Measurements from ENCODE around the gene ORMDL3. TPM values are rescaled to one million over a fixed set of nuclear protein-coding genes. Genes with fewer than 3 reads are reported as not detected.
"Not testable (repeated sequence)": the region's sequence is repeated elsewhere in the genome, so short reads cannot be mapped to it uniquely, and the experiment has no call there.

Gene ORMDL3
- total and polyA plus RNA-seq, 8 donors, result 47.6 to 107 (median 82.7) TPM

DNA sequence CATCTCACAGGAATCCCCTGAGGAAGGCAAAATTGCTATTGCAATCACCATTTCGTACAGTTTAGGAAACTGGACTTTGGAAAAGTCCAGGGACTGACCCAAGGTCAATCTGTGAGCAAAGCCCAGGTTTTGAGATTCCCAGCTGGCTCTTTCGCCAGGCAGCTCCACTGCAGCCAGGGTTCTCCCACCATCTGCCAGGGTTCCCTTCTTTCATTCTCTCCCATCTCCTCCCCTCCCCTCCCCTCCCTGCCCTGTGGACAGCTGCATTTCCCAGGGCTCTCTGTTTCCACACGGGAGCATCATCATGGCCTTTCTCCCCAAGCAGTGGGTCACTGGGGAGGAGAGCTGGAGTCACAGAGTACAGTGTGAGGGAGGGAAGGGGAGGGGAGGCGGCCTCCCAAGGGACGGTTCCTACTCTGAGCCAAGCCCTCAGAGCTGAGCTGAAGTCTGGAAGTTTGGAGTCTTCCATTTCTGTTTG is 23.5 kb upstream of the ORMDL3 start:
- Histone ChIP-seq H3K9me3 (no peaks in the 10 kb centered on the region), H3K27ac (no peak overlapping the region), H3K36me3 (no peaks in the 10 kb centered on the region), H3K4me3 (no peak overlapping the region), H3K4me1 (peaks cover 4 to 18% of the 10 kb centered on the region in 2 donors), H3K27me3 (no peaks in the 10 kb centered on the region)
- ATAC-seq (no peak), DNase-seq (no peak)
- TF ChIP-seq, protein P1, sequence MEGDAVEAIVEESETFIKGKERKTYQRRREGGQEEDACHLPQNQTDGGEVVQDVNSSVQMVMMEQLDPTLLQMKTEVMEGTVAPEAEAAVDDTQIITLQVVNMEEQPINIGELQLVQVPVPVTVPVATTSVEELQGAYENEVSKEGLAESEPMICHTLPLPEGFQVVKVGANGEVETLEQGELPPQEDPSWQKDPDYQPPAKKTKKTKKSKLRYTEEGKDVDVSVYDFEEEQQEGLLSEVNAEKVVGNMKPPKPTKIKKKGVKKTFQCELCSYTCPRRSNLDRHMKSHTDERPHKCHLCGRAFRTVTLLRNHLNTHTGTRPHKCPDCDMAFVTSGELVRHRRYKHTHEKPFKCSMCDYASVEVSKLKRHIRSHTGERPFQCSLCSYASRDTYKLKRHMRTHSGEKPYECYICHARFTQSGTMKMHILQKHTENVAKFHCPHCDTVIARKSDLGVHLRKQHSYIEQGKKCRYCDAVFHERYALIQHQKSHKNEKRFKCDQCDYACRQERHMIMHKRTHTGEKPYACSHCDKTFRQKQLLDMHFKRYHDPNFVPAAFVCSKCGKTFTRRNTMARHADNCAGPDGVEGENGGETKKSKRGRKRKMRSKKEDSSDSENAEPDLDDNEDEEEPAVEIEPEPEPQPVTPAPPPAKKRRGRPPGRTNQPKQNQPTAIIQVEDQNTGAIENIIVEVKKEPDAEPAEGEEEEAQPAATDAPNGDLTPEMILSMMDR (IDR thresholded peaks at IDR 0.05), result no peak
- intact Hi-C loops (cut with DNase I), result no loop called here

DNA sequence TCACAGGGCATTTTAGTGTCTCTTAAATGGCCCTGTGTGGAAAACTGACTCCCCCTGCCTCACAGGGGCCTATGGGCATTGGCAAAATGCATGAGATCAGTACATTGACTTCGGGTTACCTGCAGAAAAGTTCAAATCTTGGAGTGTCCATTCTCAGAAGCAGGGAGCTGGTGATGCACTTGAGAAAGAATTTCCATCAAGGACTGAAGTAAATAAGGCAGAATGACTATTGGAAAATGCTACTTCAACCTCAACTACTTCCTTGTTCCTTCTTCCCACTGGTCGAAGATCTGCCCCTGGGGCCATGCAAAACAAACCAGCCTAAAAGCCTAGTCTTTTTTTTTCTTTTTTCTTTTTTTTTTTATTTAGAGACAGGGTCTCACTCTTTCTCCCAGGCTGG is 21.6 kb upstream of the ORMDL3 start:
- Histone ChIP-seq H3K9me3 (no peaks in the 10 kb centered on the region), H3K27ac (peak overlapping the region; percentile 45 to 78), H3K4me3 (no peak overlapping the region), H3K36me3 (no peaks in the 10 kb centered on the region), H3K27me3 (no peaks in the 10 kb centered on the region), H3K4me1 (peaks cover 4 to 18% of the 10 kb centered on the region in 2 donors)
- peak in 1 of 4 donors; percentile 43 for DNase-seq
- intact Hi-C loops (cut with DNase I), result no loop called here
- peak; percentile 1 for ATAC-seq
- TF ChIP-seq, protein P1 (IDR thresholded peaks at IDR 0.05), result no peak

DNA sequence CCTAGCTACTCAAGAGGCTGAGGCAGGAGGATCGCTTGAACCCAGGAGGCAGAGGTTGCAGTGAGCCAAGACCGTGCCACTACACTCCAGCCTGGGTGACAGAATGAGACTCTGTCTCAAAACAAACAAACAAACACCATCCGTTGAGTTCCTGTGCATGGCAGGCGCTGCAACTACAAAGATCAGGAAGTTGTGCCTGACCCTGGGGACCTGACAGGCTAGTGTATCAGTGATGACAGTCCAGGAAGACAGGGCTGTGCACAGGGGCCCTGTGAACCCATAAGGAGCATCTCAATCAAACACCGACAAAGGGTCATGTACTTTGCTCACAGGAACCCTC is 21.1 kb upstream of the ORMDL3 start:
- Histone ChIP-seq H3K27ac (peak overlapping the region; percentile 45 to 78), H3K4me1 (peaks cover 4 to 13% of the 10 kb centered on the region in 2 donors)
- intact Hi-C loops (cut with DNase I); H3K9me3 ChIP-seq; DNase-seq; ATAC-seq; H3K4me3 ChIP-seq; H3K36me3 ChIP-seq; H3K27me3 ChIP-seq: not testable (repeated sequence)

DNA sequence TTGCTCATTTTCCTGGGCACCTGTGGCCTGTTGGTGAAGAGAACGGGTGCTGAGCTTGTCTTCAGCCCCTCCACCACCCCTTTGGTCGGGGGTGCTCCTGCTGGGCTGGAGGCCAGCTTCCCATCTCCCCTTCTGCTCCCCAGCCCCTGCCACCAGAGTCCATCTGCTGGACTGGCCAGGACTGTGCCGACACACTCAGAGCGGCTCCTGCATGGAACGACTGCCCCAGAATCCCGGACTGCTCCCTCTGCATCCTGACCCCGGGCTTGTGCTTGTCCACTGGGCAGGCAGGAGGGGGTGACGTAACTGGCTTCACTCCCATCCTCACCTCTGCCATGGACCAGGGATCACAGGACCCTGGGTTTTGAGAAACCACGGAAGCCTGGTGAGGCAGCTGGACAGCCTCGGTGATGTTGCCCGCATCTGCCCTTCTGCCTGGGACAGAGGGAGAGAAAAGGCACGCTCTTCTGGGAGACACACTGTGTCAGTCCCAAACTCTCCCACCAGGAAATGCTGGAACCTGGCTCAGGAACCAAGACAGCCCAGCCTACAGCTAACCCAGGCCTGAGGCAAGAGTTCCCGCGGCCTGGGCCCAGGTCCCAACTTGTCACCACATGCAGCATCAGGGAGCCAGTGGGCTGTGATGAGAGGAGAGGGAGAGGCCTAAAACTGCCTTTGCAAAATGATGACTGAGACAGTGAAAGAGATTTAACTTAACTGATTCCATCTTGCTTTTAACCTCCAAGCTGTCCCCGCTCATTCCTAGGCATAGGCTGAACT is 19.3 kb upstream of the ORMDL3 start:
- TF ChIP-seq, protein P1 (IDR thresholded peaks at IDR 0.05), result no peak
- Histone ChIP-seq H3K4me1 (peaks cover 2 to 4% of the 10 kb centered on the region in 2 donors), H3K9me3 (no peaks in the 10 kb centered on the region), H3K27ac (no peak overlapping the region), H3K27me3 (no peaks in the 10 kb centered on the region), H3K36me3 (no peaks in the 10 kb centered on the region), H3K4me3 (no peak overlapping the region)
- intact Hi-C loops (cut with DNase I), result no loop called here
- DNase-seq (peak in 1 of 4 donors; percentile 55), ATAC-seq (no peak)

DNA sequence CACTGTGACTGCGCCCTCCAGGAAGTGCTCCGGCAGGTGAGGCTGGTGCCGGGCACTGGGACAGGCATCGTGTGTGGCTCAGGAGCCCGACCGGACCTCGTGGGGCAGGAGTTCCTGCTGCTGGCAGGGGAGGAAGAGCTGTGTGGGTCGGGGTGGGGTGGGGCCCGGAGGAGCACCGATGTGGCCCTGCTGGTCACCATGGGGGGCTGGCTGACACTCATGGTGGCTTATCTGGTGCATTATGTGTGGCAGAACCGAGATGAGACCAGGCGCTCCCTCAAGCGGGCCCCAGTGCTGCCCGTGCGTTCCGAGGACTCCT is 17.0 kb upstream of the ORMDL3 start:
- TF ChIP-seq, protein P1 (IDR thresholded peaks at IDR 0.05), result no peak
- no peak for DNase-seq
- Histone ChIP-seq H3K9me3 (no peaks in the 10 kb centered on the region), H3K4me3 (no peak overlapping the region), H3K4me1 (peaks cover 0 to 4% of the 10 kb centered on the region in 2 donors), H3K27me3 (no peaks in the 10 kb centered on the region), H3K27ac (no peak overlapping the region), H3K36me3 (no peaks in the 10 kb centered on the region)
- intact Hi-C loops (cut with DNase I), result no loop called here
- no peak for ATAC-seq

Measured in left lung (tissue), 10 donors.